B cell (primary cell): ENCODE data around the gene TCF3.
A peak's percentile ranks its signal among the peaks of the same experiment; 100 is the strongest.

Experiments used
- CTCF ChIP-seq: fragments of 200-600 bp; IDR thresholded peaks from one replicate; pipeline ENCODE4 v1.8.0; 2022; ENCODE audit warnings: antibody characterized with exemption, mild to moderate bottlenecking
- EZH2 ChIP-seq: IDR thresholded peaks from 2 replicates; pipeline ENCODE4 v1.6.1; 2012; ENCODE audit warnings: borderline replicate concordance, low read depth, mild to moderate bottlenecking, moderate library complexity, low read length; ENCODE audit not compliant: insufficient read depth, poor library complexity, severe bottlenecking

- TF ChIP-seq CTCF = peak; percentile 77
- TF ChIP-seq EZH2 = no peak
These were observed 28.0 kb downstream of the TCF3 start for GRCh38 chr19:1624458-1624857.
